H9 (cell line): Measurements from ENCODE around the gene MND1. TPM values are rescaled to one million over a fixed set of nuclear protein-coding genes. Genes with fewer than 3 reads are reported as not detected.

ENCODE experiments used
- DNase-seq: peaks from one replicate; pipeline ENCODE4 v3.0.0-alpha.2; 2017
- H2AFZ ChIP-seq: one replicate; pipeline ENCODE4 v1.6.1; 2013; ENCODE audit warnings: mild to moderate bottlenecking, low read length, control low read depth, moderate library complexity
- H2AK5ac ChIP-seq: 2 replicates; pipeline ENCODE4 v1.6.1; 2013; ENCODE audit warnings: low read length, control low read depth, mixed read lengths; ENCODE audit not compliant: insufficient read length
- H2BK120ac ChIP-seq: one replicate; pipeline ENCODE4 v1.6.1; 2013; ENCODE audit warnings: low read depth, mild to moderate bottlenecking, low read length, control low read depth, inconsistent platforms; ENCODE audit not compliant: poor library complexity, severe bottlenecking
- H2BK12ac ChIP-seq: 2 replicates; pipeline ENCODE4 v1.6.1; 2013; ENCODE audit warnings: low read length, control low read depth, mixed read lengths, low read depth; ENCODE audit not compliant: insufficient read length
- H2BK15ac ChIP-seq: 2 replicates; pipeline ENCODE4 v1.6.1; 2013; ENCODE audit warnings: low read depth, low read length, control low read depth
- H2BK20ac ChIP-seq: one replicate; pipeline ENCODE4 v1.6.1; 2013; ENCODE audit warnings: low read depth, mild to moderate bottlenecking, low read length, control low read depth, inconsistent platforms; ENCODE audit not compliant: poor library complexity, severe bottlenecking
- H2BK5ac ChIP-seq: 2 replicates; pipeline ENCODE4 v1.6.1; 2013; ENCODE audit warnings: low read length, control low read depth, mixed read lengths; ENCODE audit not compliant: insufficient read length
- H3K14ac ChIP-seq: 2 replicates; pipeline ENCODE4 v1.6.1; 2013; ENCODE audit warnings: low read length, control low read depth; ENCODE audit not compliant: insufficient read depth
- H3K18ac ChIP-seq: 2 replicates; pipeline ENCODE4 v1.6.1; 2013; ENCODE audit warnings: low read depth, mild to moderate bottlenecking, mixed read lengths, low read length, control low read depth; ENCODE audit not compliant: insufficient read length
- H3K23ac ChIP-seq: 2 replicates; pipeline ENCODE4 v1.6.1; 2013; ENCODE audit warnings: low read length, control low read depth, mixed read lengths, low read depth; ENCODE audit not compliant: insufficient read length
- H3K23me2 ChIP-seq: 2 replicates; pipeline ENCODE4 v1.6.1; 2013; ENCODE audit warnings: low read depth, mild to moderate bottlenecking, mixed read lengths, low read length, control low read depth; ENCODE audit not compliant: insufficient read length, poor library complexity, severe bottlenecking
- H3K27ac ChIP-seq: 2 replicates; pipeline ENCODE4 v1.5.1; 2013; ENCODE audit warnings: low read length, control low read depth, mixed read lengths, low read depth; ENCODE audit not compliant: insufficient read length
- H3K27me3 ChIP-seq: 2 replicates; pipeline ENCODE4 v1.6.1; 2013; ENCODE audit warnings: low read length, control low read depth, inconsistent platforms; ENCODE audit not compliant: insufficient read depth
- H3K4ac ChIP-seq: 2 replicates; pipeline ENCODE4 v1.6.1; 2013; ENCODE audit warnings: low read depth, mild to moderate bottlenecking, control low read depth, inconsistent platforms, low read length, moderate library complexity
- H3K4me1 ChIP-seq: 2 replicates; pipeline ENCODE4 v1.6.1; 2013; ENCODE audit warnings: low read length, control low read depth, inconsistent platforms; ENCODE audit not compliant: insufficient read depth
- H3K4me2 ChIP-seq: 2 replicates; pipeline ENCODE4 v1.6.1; 2013; ENCODE audit warnings: low read length, control low read depth, mixed read lengths; ENCODE audit not compliant: insufficient read length, insufficient read depth
- H3K56ac ChIP-seq: 2 replicates; pipeline ENCODE4 v1.6.1; 2013; ENCODE audit warnings: low read depth, mild to moderate bottlenecking, mixed read lengths, low read length, control low read depth; ENCODE audit not compliant: insufficient read length
- H3K79me1 ChIP-seq: 2 replicates; pipeline ENCODE4 v1.6.1; 2013; ENCODE audit warnings: low read depth, mild to moderate bottlenecking, moderate library complexity, low read length, control low read depth, inconsistent platforms; ENCODE audit not compliant: insufficient read depth, poor library complexity, severe bottlenecking
- H3K79me2 ChIP-seq: 2 replicates; pipeline ENCODE4 v1.6.1; 2013; ENCODE audit warnings: low read length, control low read depth, inconsistent platforms; ENCODE audit not compliant: insufficient read depth
- H3K9ac ChIP-seq: 2 replicates; pipeline ENCODE4 v1.6.1; 2013; ENCODE audit warnings: low read length, control low read depth, mixed read lengths; ENCODE audit not compliant: insufficient read length; ENCODE audit errors: extremely low read depth
- H3K9me3 ChIP-seq: one replicate; pipeline ENCODE4 v1.6.1; 2013; ENCODE audit warnings: low read depth, low read length, inconsistent platforms; ENCODE audit not compliant: control insufficient read depth
- H3T11ph ChIP-seq: one replicate; pipeline ENCODE4 v1.6.1; 2013; ENCODE audit warnings: mild to moderate bottlenecking, low read length, control low read depth, inconsistent platforms
- H4K20me1 ChIP-seq: one replicate; pipeline ENCODE4 v1.6.1; 2013; ENCODE audit not compliant: control insufficient read depth, insufficient read length, insufficient read depth
- H4K5ac ChIP-seq: 2 replicates; pipeline ENCODE4 v1.6.1; 2013; ENCODE audit warnings: low read depth, mild to moderate bottlenecking, mixed read lengths, low read length, control low read depth; ENCODE audit not compliant: insufficient read length
- H4K8ac ChIP-seq: replicated peaks from 2 replicates; pipeline ENCODE4 v1.6.1; 2013; ENCODE audit warnings: low read length, control low read depth, mixed read lengths, low read depth; ENCODE audit not compliant: insufficient read length
- H4K91ac ChIP-seq: 2 replicates; pipeline ENCODE4 v1.6.1; 2013; ENCODE audit warnings: low read depth, mild to moderate bottlenecking, moderate library complexity, mixed read lengths, low read length, control low read depth; ENCODE audit not compliant: insufficient read length
- H3K27ac Mint-ChIP-seq, 3 experiments: 2 replicates in 2 of 3; 3 replicates in 1 of 3; pipeline ENCODE4 v1.8.0; 2020 to 2021; ENCODE audit warnings: mixed read lengths in 3 of 3, mild to moderate bottlenecking in 1 of 3, moderate library complexity in 1 of 3
- H3K27me3 Mint-ChIP-seq: 2 replicates; pipeline ENCODE4 v1.8.0; 2021; ENCODE audit warnings: low read depth, mild to moderate bottlenecking, moderate library complexity, mixed read lengths
- H3K36me3 Mint-ChIP-seq, 3 experiments: 2 replicates in 2 of 3; 3 replicates in 1 of 3; pipeline ENCODE4 v1.8.0; 2020 to 2021; ENCODE audit warnings: low read depth in 3 of 3, mixed read lengths in 3 of 3; ENCODE audit not compliant: insufficient read depth in 1 of 3
- H3K4me1 Mint-ChIP-seq, 2 experiments: 2 replicates each; pipeline ENCODE4 v1.8.0; 2020; ENCODE audit warnings: mixed read lengths in 2 of 2
- H3K4me3 Mint-ChIP-seq, 2 experiments: 2 replicates in 1 of 2; 3 replicates in 1 of 2; pipeline ENCODE4 v1.8.0; 2020 to 2021; ENCODE audit warnings: mild to moderate bottlenecking in 2 of 2, mixed read lengths in 2 of 2, moderate library complexity in 1 of 2
- H3K9me3 Mint-ChIP-seq, 2 experiments: 2 replicates in 1 of 2; 3 replicates in 1 of 2; pipeline ENCODE4 v1.8.0; 2020; ENCODE audit warnings: mild to moderate bottlenecking in 2 of 2, mixed read lengths in 2 of 2, moderate library complexity in 1 of 2
- CTCF ChIP-seq: fragments of 200-600 bp; sonication (generic); conservative IDR thresholded peaks from 3 replicates; pipeline ENCODE4 v1.8.0; 2021; ENCODE audit warnings: antibody characterized with exemption, mild to moderate bottlenecking
- WGBS: extraction: QIAGEN DNeasy Blood & Tissue Kit; methylation state at CpG from one replicate; pipeline ENCODE4 v1.1.7; 2013; ENCODE audit warnings: missing lambda C conversion rate, low lambda C conversion rate, mixed read lengths; ENCODE audit not compliant: insufficient read length; ENCODE audit errors: extremely low coverage; 5-methylcytosine and 5-hydroxymethylcytosine counted together
- total RNA-seq: library from RNA; stranded (reverse); gene quantifications from 2 replicates; pipeline ENCODE4 v1.2.1, GENCODE V29; 2021

Gene MND1
- total RNA-seq, 1 experiment from 2014 or later: 21.0 TPM

- no peak overlapping the region for H3K14ac ChIP-seq
- H3K27ac Mint-ChIP-seq: peak overlapping the region in 1 of 3 experiments; percentile 59; a peak in 1 of 7 replicates
- H3K4ac ChIP-seq: no peak overlapping the region
- H2AFZ ChIP-seq: no peak overlapping the region
- H3T11ph ChIP-seq: no peak overlapping the region
- H2BK120ac ChIP-seq: no peak overlapping the region
- no peak overlapping the region for H4K5ac ChIP-seq
- H3K79me1 ChIP-seq: no peaks in the 10 kb centered on the region
- no peaks in the 10 kb centered on the region for H4K20me1 ChIP-seq
- H3K27me3 Mint-ChIP-seq: no peaks in the 10 kb centered on the region
- H3K4me1 ChIP-seq: no peaks in the 10 kb centered on the region
- WGBS: no CpG with 5 or more reads among the region's 27 CpGs
- no peaks in the 10 kb centered on the region for H3K79me2 ChIP-seq
- no peak overlapping the region for H2BK20ac ChIP-seq
- no peak for TF ChIP-seq CTCF
- H4K8ac ChIP-seq: no peak overlapping the region
- no peak overlapping the region for H3K9ac ChIP-seq
- H3K27ac ChIP-seq: no peak overlapping the region
- no peak overlapping the region for H2AK5ac ChIP-seq
- no peak overlapping the region for H2BK12ac ChIP-seq
- H3K4me1 Mint-ChIP-seq: peaks cover 16 to 18% of the 10 kb centered on the region in 2 experiments
- peaks cover 0 to 3% of the 10 kb centered on the region in 2 experiments; a peak in 2 of 5 replicates for H3K9me3 Mint-ChIP-seq
- no peaks in the 10 kb centered on the region for H3K27me3 ChIP-seq
- no peak overlapping the region for H3K18ac ChIP-seq
- H2BK15ac ChIP-seq: no peak overlapping the region
- DNase-seq: peak; percentile 82
- H4K91ac ChIP-seq: no peak overlapping the region
- H3K23ac ChIP-seq: no peak overlapping the region
- H3K4me3 Mint-ChIP-seq: no peak overlapping the region
- H3K23me2 ChIP-seq: no peaks in the 10 kb centered on the region
- no peak overlapping the region for H3K4me2 ChIP-seq
- H3K56ac ChIP-seq: no peak overlapping the region
- 0 out of 7 replicates have a peak, but pooled peaks cover 0 to 4% (median 0%) of the 10 kb centered on the region in 3 experiments for H3K36me3 Mint-ChIP-seq
- no peaks in the 10 kb centered on the region for H3K9me3 ChIP-seq
- H2BK5ac ChIP-seq: no peak overlapping the region
Observed at GRCh38 chr4:153451911-153452657, 107.6 kb downstream of the MND1 start.
